Common myeloid progenitor, CD34-positive (primary cell): ENCODE data around the gene FHIT.

Experiments
- CTCF ChIA-PET: fragments of 350-600 bp; sonication (Branson Sonifier 250); formaldehyde crosslinking; loops from one replicate; lab custom pipeline; 2021; ENCODE audit warnings: antibody characterized with exemption; lab: Charles Lee
- POLR2A ChIA-PET: fragments of 350-600 bp; sonication (Branson Sonifier 250); formaldehyde crosslinking; loops from one replicate; lab custom pipeline; 2021; ENCODE audit warnings: antibody characterized with exemption; lab: Charles Lee
- DNase-seq, 3 donors: peaks; one replicate each; pipeline versions ENCODE4 v3.0.0 to v3.0.0-alpha.2; 2013
- H3K27ac ChIP-seq, 2 experiments: 1 replicate in 1 of 2; 2 replicates in 1 of 2; pipeline ENCODE4 v1.7.0; 2013; ENCODE audit warnings: inconsistent platforms in 2 of 2, low read length in 2 of 2, mild to moderate bottlenecking in 2 of 2, low read depth in 1 of 2, moderate library complexity in 1 of 2; ENCODE audit not compliant: severe bottlenecking in 2 of 2, insufficient read depth in 1 of 2, poor library complexity in 1 of 2
- H3K27me3 ChIP-seq, 5 experiments: replicated peaks in 2 of 5; 1 replicate in 3 of 5; 2 replicates in 2 of 5; pipeline versions ENCODE4 v1.6.1 to v1.7.0; 2013; ENCODE audit warnings: low read length in 4 of 5, mild to moderate bottlenecking in 2 of 5, moderate library complexity in 2 of 5, inconsistent platforms in 1 of 5; ENCODE audit not compliant: insufficient read depth in 5 of 5, control insufficient read depth in 4 of 5
- H3K36me3 ChIP-seq, 4 experiments: 1 replicate in 2 of 4; 2 replicates in 2 of 4; pipeline versions ENCODE4 v1.6.1 to v1.7.0; 2013; ENCODE audit warnings: low read length in 3 of 4, control low read depth in 1 of 4, mild to moderate bottlenecking in 1 of 4; ENCODE audit not compliant: control insufficient read depth in 4 of 4, insufficient read depth in 4 of 4
- H3K4me1 ChIP-seq, 4 experiments: 1 replicate in 3 of 4; 2 replicates in 1 of 4; pipeline versions ENCODE4 v1.6.1 to v1.7.1; 2013; ENCODE audit warnings: low read length in 3 of 4, mild to moderate bottlenecking in 3 of 4, control low read depth in 1 of 4, inconsistent platforms in 1 of 4, moderate library complexity in 1 of 4; ENCODE audit not compliant: control insufficient read depth in 4 of 4, insufficient read depth in 4 of 4; ENCODE audit errors: control extremely low read depth in 1 of 4
- H3K4me3 ChIP-seq, 7 experiments: 1 replicate in 4 of 7; 2 replicates in 3 of 7; pipeline versions ENCODE4 v1.5.1 to v1.7.0; 2013; ENCODE audit warnings: mild to moderate bottlenecking in 7 of 7, low read length in 6 of 7, moderate library complexity in 6 of 7, inconsistent platforms in 2 of 7, low read depth in 2 of 7, control low read depth in 1 of 7; ENCODE audit not compliant: insufficient read depth in 4 of 7, control insufficient read depth in 1 of 7; ENCODE audit errors: extremely low read depth in 1 of 7
- H3K9me3 ChIP-seq, 5 experiments: 1 replicate in 4 of 5; 2 replicates in 1 of 5; pipeline versions ENCODE4 v1.6.1 to v1.7.1; 2013; ENCODE audit warnings: low read length in 4 of 5, mild to moderate bottlenecking in 2 of 5, inconsistent platforms in 1 of 5, low read depth in 1 of 5, moderate library complexity in 1 of 5; ENCODE audit not compliant: control insufficient read depth in 4 of 5, insufficient read depth in 2 of 5; ENCODE audit errors: control extremely low read depth in 1 of 5
- WGBS: methylation state at CpG from one replicate; pipeline ENCODE4 v1.1.5; 2013; ENCODE audit not compliant: insufficient coverage; 5-methylcytosine and 5-hydroxymethylcytosine counted together

The FHIT gene

DNA sequence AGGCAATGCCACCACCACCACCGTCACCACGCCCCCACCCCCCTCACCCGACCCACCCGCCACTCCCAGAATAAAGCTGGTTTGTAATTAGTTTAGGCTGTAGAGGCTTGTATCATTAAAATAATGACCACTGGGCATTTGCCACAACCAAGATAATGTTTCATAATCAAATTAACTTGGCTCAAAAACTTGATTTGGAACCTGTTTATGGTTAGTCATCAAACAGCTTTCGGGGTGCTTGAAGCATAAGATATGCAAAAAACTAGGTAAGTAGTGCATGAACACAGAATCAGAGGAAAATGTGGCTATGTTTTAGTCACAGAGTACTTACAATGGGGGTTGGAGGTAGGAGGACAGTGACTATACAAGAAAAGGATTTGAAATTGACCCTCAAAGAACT is 115.1 kb downstream of the FHIT start:
- Histone ChIP-seq H3K4me3 (no peak overlapping the region), H3K9me3 (peaks cover 0 to 2% (median 0%) of the 10 kb centered on the region in 5 experiments), H3K27me3 (no peaks in the 10 kb centered on the region), H3K27ac (no peak overlapping the region), H3K36me3 (no peaks in the 10 kb centered on the region), H3K4me1 (peaks cover 0 to 4% (median 0%) of the 10 kb centered on the region in 4 experiments)
- 100% methylated on average over 1 of the region's 5 CpGs for WGBS
- CTCF ChIA-PET, result no interaction called here
- POLR2A ChIA-PET, result no interaction called here
- DNase-seq, result no peak

DNA sequence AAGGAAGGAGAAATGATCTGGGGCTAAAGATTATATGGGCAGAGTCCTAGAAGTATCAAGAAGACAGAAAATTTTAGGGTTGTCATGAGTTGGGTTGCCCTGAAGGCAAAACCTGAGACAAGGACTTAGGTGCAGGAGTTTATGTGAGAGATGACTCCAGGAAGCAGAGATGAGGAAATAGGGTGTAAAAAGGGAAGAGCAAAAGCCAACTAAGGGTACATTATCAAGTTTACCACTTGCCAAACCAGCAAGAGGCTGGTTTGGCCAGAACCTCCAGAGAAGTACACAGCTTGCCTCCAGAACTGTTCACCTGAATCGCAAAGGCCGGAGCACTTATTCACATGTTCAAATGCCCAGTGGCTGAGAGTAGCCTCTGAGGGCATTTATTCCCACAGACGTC is 116.7 kb downstream of the FHIT start:
- WGBS, result 100% methylated on average over 3 of the region's 3 CpGs
- DNase-seq, result no peak
- peaks cover 0 to 4% (median 0%) of the 10 kb centered on the region in 4 experiments for H3K4me1 ChIP-seq
- no peaks in the 10 kb centered on the region for H3K36me3 ChIP-seq
- POLR2A ChIA-PET, result no interaction called here
- no peaks in the 10 kb centered on the region for H3K27me3 ChIP-seq
- CTCF ChIA-PET, result no interaction called here
- no peak overlapping the region for H3K4me3 ChIP-seq
- peaks cover 0 to 3% (median 0%) of the 10 kb centered on the region in 5 experiments for H3K9me3 ChIP-seq
- no peak overlapping the region for H3K27ac ChIP-seq

DNA sequence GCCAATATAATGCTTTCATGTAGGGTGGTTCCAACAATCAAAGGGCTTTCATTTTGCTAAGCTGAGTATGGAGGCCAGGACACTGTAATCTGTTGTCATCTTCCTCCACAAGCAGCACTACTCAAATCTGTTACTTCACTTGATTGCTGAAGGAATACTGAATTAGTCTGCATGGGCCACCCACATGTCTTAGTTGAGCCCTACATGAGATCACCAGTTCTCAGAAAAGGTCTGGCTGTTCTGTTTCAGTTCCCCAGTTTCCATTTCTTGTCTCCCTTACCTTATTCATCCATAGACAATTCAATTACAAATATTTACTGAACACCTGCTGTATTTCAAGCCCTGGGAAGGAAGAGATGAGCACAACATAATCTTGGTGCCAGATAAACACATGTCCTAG is 119.2 kb downstream of the FHIT start:
- H3K9me3 ChIP-seq, result peaks cover 0 to 3% (median 0%) of the 10 kb centered on the region in 5 experiments
- no peak for DNase-seq
- ChIA-PET POLR2A (no interaction called here), CTCF (no interaction called here)
- no peaks in the 10 kb centered on the region for H3K36me3 ChIP-seq
- peaks cover 0 to 4% (median 0%) of the 10 kb centered on the region in 4 experiments for H3K4me1 ChIP-seq
- H3K27ac ChIP-seq, result no peak overlapping the region
- no peak overlapping the region for H3K4me3 ChIP-seq
- H3K27me3 ChIP-seq, result no peaks in the 10 kb centered on the region

- H3K4me3 ChIP-seq, result no peak overlapping the region
- H3K4me1 ChIP-seq, result no peaks in the 10 kb centered on the region
- DNase-seq, result no peak
- no peaks in the 10 kb centered on the region for H3K27me3 ChIP-seq
- no peaks in the 10 kb centered on the region for H3K36me3 ChIP-seq
- ChIA-PET CTCF (no interaction called here), POLR2A (no interaction called here)
- H3K27ac ChIP-seq, result no peak overlapping the region
- WGBS, result no CpG with 5 or more reads among the region's 2 CpGs
- peaks cover 0 to 6% (median 0%) of the 10 kb centered on the region in 5 experiments for H3K9me3 ChIP-seq
Observed at GRCh38 chr3:61118830-61119229, 132.4 kb downstream of the FHIT start.

GRCh38 chr3:61117045-61117898 is 134.0 kb downstream of the FHIT start:
- ChIA-PET CTCF (no interaction called here), POLR2A (no interaction called here)
- 96% methylated on average over 2 of the region's 7 CpGs for WGBS
- no peaks in the 10 kb centered on the region for H3K4me1 ChIP-seq
- no peak overlapping the region for H3K4me3 ChIP-seq
- peaks cover 0 to 3% (median 0%) of the 10 kb centered on the region in 4 experiments for H3K36me3 ChIP-seq
- H3K27me3 ChIP-seq, result no peaks in the 10 kb centered on the region
- no peak for DNase-seq
- no peak overlapping the region for H3K27ac ChIP-seq
- peaks cover 0 to 3% (median 0%) of the 10 kb centered on the region in 5 experiments for H3K9me3 ChIP-seq

GRCh38 chr3:61114316-61114953 is 136.8 kb downstream of the FHIT start:
- DNase-seq, result no peak
- ChIA-PET CTCF (no interaction called here), POLR2A (no interaction called here)
- H3K27ac ChIP-seq, result no peak overlapping the region
- H3K9me3 ChIP-seq, result no peaks in the 10 kb centered on the region
- H3K4me1 ChIP-seq, result no peaks in the 10 kb centered on the region
- H3K36me3 ChIP-seq, result peaks cover 0 to 3% (median 0%) of the 10 kb centered on the region in 4 experiments
- WGBS, result no CpG with 5 or more reads among the region's 4 CpGs
- no peak overlapping the region for H3K4me3 ChIP-seq
- no peaks in the 10 kb centered on the region for H3K27me3 ChIP-seq

DNA sequence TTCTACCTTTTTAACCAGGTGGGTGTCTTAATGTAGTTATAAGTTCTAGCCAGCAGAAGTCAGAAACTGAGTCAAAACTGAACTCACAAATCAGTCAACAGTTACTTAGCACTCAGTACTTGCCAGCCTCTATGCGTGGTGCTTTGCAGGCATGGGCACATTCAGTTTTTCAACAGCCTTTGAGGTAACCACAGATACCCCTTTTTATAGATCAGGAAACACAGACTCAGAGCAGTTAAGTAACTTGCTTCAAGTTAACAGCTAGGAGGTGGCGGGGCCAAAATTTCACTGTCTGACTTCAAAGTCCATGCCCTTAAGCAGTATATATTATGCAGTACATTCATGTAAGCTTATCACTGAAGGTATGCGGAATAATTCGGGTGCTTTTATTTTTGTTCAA is 139.4 kb downstream of the FHIT start:
- Histone ChIP-seq H3K4me3 (no peak overlapping the region), H3K4me1 (no peaks in the 10 kb centered on the region), H3K27me3 (no peaks in the 10 kb centered on the region), H3K36me3 (peaks cover 0 to 3% (median 0%) of the 10 kb centered on the region in 4 experiments), H3K9me3 (peaks cover 0 to 3% (median 0%) of the 10 kb centered on the region in 5 experiments), H3K27ac (no peak overlapping the region)
- WGBS, result 92% methylated on average over 2 of the region's 4 CpGs
- POLR2A ChIA-PET, result no interaction called here
- no peak for DNase-seq
- CTCF ChIA-PET, result no interaction called here
